LNCAP (cell line): ENCODE results near the gene OR6V1.

Source experiments
- TF ChIP-seq, protein P1 (sequence below): fragments of 450-650 bp; IDR thresholded peaks from 2 replicates; pipeline ENCODE4 v1.5.1; 2017; ENCODE audit warnings: mild to moderate bottlenecking

Gene OR6V1

GRCh38 chr7:143013473-143013872 is 38.7 kb upstream of the OR6V1 start:
- TF ChIP-seq, protein P1, sequence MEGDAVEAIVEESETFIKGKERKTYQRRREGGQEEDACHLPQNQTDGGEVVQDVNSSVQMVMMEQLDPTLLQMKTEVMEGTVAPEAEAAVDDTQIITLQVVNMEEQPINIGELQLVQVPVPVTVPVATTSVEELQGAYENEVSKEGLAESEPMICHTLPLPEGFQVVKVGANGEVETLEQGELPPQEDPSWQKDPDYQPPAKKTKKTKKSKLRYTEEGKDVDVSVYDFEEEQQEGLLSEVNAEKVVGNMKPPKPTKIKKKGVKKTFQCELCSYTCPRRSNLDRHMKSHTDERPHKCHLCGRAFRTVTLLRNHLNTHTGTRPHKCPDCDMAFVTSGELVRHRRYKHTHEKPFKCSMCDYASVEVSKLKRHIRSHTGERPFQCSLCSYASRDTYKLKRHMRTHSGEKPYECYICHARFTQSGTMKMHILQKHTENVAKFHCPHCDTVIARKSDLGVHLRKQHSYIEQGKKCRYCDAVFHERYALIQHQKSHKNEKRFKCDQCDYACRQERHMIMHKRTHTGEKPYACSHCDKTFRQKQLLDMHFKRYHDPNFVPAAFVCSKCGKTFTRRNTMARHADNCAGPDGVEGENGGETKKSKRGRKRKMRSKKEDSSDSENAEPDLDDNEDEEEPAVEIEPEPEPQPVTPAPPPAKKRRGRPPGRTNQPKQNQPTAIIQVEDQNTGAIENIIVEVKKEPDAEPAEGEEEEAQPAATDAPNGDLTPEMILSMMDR, result no peak

DNA sequence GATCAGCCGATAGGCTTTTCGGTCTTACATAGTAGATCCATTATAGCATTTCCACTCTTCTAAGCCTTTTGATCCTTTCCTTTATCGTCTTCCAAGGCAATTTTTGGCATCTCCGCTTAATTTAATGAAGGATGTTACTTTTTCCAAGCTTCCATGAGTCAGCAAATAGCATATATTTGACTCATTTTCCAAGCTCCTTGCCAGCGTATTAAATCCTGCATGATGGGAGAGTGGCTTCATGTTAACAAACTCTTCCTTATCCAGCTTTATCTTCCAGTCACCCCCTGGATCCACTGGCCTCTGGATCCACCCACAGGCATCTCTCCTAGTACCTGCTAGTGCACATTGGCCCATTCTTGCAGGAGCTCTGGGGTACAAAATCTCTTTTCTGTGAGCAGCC is 38.2 kb upstream of the OR6V1 start:
- TF ChIP-seq, protein P1, result no peak

DNA sequence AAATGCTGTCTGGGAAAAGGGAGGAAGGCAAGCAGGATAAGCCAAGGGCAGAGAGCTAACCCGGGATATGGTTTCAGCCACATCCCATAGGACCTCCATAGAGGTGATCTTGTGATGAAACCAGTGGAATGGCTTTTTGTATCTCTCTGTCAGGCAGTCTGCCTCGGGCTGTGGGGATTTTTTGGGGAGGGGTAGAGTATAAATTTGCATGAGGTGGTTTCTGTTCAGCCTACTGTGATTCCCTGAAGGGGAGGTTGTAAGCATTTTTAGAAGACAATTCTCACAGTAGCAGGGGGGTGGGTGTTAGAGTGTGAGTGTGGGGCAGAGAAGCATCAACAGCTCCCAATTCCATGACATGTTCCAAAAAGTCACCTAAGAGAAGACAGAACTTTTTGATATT is 37.1 kb upstream of the OR6V1 start:
- TF ChIP-seq, protein P1, result no peak

DNA sequence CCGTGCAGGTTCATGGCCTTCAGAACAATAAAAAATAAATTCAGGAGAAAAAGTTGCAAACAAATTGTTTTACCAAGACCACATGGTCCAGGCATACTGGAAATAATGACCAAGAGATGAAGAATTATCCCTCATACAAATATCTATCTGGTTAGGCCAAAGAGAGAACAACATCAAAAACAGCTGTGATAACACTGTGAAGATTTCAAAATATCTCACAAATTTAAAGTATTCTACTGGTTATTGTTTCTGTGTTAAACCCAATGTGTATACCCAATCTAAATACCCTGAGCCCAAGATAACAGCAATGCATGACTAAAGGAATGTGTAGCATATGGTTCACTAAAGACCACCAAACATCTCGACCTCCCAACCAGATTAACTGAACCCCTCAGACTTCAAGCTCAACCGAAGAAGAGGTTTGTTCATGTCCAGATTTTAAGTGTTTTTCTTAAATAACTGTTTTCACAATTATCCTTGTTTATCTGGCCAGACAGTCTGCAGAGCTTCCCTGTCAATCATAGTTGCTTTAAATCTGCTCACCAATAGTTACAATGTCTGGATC is 36.1 kb upstream of the OR6V1 start:
- TF ChIP-seq, protein P1, result no peak

- TF ChIP-seq, protein P1, result no peak
Measured at GRCh38 chr7:143016996-143017395, 35.1 kb upstream of the OR6V1 start.

DNA sequence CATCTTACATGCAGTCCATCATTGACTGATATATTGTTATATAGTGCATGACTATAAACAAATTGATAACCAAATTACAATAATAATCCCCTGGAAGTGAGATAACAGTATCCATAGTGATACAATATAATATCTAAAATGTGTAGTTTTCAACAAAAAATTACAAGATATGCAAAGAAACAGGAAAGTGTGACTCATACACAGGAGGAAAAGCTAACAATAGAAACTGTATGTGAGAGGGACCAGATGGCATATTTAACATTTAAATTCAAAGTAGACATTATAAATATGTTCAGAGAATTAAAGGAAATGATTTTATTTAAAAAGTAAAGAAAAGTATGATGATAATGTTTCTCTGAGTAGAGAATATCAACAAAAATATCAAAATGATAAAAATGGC is 33.2 kb upstream of the OR6V1 start:
- TF ChIP-seq, protein P1, result no peak

- TF ChIP-seq, protein P1, result no peak
Measured at GRCh38 chr7:143023047-143023446, 29.1 kb upstream of the OR6V1 start.

GRCh38 chr7:143025371-143025770 is 26.8 kb upstream of the OR6V1 start:
- TF ChIP-seq, protein P1, result no peak
